Stimulated activated CD8-positive, alpha-beta memory T cell treated with anti-CD3 and anti-CD28 coated beads, Interleukin-15, amount 100 ng/mL, for 48 hours (primary cell): Measurements from ENCODE around the gene ZFAND2B.
"Not testable (repeated sequence)": the region's sequence is repeated elsewhere in the genome, so short reads cannot be mapped to it uniquely, and the experiment has no call there.

ENCODE experiments used
- DNase-seq, 2 donors: peaks; one replicate each; pipeline ENCODE4 v3.0.0-alpha.2; 2020; ENCODE audit warnings: low read depth in 2 of 2

ZFAND2B gene

DNA sequence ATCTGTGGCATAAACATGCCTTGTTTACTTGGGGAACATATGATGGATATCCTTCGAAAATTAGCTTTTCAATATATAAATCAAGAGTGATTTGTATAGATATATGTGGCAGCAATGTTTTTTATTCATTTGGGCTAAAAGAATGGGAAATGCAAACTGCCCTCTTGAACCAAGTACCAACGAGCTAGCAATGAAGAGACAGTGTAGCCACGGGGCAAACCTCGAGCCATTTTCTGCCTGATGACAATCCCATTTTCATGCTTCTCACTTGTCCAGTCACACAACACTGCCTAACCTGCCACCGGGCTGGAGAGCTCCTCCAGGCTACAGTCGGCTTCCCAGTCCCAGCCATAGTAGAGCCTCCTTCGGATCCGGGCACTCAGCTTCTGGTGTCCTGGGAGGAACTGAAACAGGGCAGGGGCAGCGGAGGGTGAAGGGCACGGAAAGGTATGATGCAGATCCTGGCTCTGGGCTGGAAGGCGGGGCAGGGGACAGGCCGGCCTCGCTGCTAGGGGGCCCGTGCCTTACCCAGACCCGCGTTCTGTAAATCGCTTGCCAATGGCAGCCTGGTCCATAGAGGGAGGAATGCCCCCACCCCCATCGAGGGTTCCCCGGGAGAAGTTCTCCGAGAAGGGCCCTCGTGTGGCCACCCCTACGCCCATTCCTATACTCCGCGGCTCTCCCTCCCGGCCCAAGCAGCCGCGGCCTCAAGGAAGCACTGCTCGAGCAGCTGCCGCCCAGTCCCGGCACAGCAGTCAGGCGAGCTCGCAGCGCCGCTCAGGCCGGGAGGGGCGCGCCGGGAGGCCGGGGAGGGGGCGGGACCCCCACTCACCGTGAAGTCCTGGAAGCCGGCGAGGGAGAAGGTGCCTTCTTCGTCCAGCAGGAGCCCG is 30.4 kb upstream of the ZFAND2B start:
- no peak for DNase-seq

DNA sequence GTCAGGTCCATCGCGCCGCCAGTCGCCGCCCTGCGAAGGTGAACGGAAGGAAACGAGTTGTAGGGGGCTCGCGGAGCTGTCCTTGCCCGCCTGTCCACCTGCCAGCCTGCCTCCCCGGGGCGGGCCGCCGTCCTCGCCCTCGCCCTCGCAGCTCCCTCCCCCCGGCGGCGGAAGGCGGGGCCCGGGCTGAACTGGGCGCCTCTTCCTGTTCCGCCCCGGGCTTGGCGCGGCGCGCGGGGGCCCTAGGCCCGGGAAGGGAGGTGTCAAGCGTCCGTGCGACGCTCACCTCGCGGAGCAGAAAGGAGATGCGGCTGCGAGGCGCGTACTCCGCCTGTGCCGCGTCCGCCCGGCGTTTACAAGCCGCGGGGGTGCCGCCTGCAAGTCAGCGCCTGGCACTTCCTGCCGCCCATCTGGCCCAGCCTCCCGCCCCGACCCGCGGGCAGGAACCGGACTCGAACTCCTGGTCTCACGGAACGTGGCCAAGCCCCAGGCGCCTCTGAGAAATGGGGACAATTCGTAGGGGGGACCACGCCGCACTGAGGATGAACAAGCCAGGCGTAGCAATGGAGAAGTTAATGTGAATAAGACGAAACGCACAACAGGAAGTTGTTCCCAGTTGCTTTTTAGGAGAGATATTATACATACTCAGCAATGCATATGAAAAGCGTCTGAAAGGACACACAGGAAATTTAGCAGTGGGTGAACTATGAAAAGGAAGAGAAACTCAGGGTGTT is 29.6 kb upstream of the ZFAND2B start, which contains the start of gene CNPPD1:
CNPPD1 (minus strand) TSS at position 108 of the 734 bp plus-strand sequence; CDS start at position 11, 97 bp downstream.
- DNase-seq, result peak; percentile 84 to 85

DNA sequence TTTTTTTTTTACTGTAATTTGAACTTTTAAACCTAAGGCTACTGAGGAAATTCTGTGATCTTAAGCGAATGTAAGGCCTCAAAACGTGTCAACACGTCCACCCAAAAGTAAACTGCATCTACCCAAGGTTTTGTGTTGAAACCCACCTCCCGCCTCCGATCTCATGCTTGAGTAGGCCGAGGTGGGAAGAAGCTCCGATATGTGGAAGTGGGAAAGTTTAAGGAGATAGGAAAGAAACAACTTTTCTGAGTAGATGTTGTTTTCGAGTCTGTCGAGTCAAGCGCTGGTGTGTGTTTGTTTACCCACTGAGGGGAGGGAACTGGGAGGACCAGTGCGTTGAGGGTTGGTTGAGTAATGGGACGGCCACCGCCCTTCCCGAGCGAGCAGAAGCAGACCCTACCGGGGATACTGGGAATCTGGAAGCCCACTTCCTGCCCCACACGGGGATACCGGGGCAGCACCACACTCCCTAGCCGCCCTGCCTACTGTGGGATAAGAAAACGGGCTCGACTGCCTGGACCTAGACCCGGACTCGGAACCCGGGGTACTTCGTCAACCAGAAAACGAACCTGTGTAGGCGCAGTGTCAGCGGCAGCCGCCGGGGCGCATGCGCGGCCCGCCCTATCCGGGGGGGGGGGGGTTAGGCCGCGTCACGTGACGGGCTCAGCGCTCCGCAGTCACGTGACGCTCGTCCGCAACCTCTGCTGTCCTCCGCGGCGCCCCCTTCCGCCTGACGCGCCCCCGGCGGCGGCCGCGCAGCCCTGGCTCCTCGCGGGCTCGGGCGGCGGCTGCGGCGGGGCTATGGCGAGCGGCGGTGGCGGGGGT is 28.8 kb upstream of the ZFAND2B start, which contains the start of gene RETREG2:
RETREG2 (plus strand) TSS at position 724 of the 825 bp plus-strand sequence; CDS start at position 802, 78 bp downstream.
- DNase-seq, result peak; percentile 66 to 72

DNA sequence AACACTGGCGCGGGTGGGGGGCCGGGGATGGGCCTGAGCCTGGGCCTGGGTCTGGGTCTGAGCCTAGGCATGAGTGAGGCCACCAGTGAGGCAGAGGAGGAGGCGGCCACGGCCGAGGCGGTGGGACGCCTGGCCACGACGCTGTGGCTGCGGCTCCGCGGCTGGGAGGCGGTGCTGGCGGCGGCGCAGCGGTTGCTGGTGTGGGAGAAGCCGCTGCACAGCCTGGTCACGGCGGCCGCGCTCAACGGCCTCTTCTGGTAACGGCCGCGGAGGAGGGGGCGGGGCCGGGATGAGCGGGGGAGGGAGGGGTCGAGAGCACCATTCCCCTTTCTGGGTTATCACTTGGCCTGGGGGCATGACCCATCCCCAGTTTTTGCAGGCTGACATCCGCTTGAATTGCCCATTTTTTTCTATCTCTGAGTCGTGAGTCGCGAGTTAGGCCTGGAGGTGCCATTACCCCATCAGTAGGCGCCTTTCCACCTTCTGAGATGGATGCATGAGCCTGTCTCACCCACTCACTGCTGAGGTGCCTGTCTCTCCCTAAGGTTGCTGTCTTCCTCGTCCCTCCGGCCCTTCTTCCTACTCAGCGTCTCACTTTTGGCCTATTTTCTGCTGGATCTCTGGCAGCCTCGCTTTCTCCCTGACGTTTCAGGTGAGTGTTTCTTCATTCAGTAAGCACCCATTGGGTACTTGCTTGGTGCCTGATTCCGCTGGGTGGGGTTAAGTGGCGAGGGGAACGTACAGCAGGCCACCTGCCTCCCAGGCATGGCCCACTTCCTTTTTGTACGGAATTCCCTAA is 28.0 kb upstream of the ZFAND2B start:
- no peak for DNase-seq

DNA sequence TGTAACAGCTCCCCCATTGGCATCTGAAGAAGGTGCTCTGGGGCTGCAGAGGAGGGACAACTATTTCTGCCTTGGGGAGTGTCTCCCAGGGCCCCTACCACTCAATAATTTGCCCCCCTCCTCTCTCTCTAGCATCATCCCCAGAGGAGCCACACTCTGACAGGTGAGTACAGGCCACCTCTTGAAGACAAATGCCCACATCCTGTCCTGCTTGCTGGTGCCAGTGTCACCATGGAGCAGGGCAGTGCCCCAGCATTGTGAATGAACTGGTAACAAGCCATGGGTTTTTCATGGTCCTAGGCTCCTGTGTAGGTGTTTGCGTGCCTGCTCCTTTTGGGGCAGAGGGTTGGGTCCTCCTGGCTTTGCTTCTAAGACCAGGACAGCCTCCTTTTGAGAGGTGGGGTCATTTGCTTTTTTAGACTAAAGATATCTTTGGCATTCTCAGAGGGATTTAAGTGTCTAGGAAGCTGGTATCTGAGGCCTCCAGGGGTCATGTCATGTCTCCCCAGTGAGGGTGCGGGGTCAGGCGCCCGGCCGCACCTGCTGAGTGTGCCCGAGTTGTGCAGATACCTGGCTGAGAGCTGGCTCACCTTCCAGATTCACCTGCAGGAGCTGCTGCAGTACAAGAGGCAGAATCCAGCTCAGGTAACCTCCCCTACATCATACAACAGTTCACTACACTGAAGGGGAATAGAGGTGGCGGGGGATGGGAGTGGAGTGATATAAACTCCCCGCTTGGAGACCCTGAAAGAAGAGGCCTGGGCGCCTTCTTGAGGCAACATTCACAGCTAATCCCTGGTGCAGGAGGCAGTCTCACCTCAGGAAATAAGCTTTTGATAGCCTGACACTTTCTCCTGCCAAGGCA is 26.7 kb upstream of the ZFAND2B start:
- DNase-seq, result no peak

DNA sequence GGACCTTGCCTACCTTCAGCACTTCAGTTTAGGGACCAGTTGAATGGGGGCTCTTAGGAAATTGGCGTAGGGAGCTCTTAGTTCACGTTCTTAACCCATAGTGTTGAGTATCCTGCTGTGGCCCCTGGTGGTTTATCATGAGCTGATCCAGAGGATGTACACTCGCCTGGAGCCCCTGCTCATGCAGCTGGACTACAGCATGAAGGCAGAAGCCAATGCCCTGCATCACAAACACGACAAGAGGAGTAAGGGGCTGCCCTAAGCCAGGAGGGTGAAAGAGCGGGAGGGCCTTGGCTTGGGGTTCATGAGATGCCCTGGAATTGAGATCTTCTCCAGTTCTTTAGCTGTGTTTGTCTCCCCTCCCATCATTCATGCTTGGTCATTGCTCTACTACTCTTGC is 25.6 kb upstream of the ZFAND2B start:
- DNase-seq, result no peak

DNA sequence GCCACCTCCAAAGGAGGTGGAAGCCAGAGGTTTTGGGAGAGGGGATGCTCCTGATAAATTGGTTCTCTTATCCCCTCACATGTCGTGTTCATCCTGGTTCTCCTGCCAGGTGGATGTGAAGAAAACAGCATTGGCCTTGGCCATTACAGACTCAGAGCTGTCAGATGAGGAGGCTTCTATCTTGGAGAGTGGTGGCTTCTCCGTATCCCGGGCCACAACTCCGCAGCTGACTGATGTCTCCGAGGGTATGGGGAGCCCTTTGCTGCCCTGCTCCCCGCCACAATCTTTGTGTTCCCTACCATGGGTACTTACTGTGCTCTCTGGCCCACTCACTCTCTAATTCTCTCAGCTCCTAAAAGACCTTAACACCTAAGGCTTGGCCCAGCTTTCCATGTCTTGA is 25.1 kb upstream of the ZFAND2B start:
- DNase-seq, result no peak

DNA sequence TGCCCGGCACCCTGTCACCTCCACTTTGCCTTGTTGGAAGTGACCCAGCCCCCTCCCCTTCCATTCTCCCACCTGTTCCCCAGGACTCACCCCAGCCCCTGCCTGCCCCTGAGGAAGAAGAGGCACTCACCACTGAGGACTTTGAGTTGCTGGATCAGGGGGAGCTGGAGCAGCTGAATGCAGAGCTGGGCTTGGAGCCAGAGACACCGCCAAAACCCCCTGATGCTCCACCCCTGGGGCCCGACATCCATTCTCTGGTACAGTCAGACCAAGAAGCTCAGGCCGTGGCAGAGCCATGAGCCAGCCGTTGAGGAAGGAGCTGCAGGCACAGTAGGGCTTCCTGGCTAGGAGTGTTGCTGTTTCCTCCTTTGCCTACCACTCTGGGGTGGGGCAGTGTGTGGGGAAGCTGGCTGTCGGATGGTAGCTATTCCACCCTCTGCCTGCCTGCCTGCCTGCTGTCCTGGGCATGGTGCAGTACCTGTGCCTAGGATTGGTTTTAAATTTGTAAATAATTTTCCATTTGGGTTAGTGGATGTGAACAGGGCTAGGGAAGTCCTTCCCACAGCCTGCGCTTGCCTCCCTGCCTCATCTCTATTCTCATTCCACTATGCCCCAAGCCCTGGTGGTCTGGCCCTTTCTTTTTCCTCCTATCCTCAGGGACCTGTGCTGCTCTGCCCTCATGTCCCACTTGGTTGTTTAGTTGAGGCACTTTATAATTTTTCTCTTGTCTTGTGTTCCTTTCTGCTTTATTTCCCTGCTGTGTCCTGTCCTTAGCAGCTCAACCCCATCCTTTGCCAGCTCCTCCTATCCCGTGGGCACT is 24.0 kb upstream of the ZFAND2B start:
- no peak for DNase-seq

DNA sequence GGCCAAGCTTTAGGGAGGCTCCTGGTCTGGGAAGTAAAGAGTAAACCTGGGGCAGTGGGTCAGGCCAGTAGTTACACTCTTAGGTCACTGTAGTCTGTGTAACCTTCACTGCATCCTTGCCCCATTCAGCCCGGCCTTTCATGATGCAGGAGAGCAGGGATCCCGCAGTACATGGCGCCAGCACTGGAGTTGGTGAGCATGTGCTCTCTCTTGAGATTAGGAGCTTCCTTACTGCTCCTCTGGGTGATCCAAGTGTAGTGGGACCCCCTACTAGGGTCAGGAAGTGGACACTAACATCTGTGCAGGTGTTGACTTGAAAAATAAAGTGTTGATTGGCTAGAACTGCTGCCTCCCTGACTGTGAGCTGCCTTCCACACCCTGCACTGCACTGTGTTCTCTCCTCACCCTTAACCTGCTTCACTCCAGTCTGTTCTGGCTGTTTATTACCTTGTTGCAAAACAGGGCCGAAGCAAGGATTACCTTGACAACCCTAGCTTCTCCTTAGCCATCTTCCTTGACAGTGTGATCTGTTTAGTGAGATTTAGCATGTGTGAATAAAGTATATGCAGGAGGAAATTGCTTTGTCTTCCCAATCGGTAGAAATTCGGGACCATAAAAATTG is 23.3 kb upstream of the ZFAND2B start:
- DNase-seq, result no peak

DNA sequence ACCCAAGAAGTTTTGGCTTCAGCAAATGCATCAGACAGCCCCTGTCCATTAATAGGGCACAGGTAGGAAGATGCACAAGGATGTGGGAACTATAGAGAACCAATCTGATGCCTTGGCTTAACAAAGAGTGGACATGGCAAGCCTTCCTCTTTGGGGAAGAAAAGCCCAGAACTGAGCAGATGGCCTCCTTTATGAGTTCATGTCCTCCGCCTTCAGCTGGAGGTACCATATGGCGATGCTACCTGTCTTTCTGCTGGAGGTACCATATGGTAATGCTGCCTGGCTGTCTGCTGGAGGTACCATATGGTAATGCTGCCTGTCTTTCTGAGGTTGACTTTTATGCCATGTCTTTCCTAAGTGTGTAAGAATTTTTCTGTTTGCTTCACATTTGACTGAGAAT is 22.5 kb upstream of the ZFAND2B start:
- no peak for DNase-seq

DNA sequence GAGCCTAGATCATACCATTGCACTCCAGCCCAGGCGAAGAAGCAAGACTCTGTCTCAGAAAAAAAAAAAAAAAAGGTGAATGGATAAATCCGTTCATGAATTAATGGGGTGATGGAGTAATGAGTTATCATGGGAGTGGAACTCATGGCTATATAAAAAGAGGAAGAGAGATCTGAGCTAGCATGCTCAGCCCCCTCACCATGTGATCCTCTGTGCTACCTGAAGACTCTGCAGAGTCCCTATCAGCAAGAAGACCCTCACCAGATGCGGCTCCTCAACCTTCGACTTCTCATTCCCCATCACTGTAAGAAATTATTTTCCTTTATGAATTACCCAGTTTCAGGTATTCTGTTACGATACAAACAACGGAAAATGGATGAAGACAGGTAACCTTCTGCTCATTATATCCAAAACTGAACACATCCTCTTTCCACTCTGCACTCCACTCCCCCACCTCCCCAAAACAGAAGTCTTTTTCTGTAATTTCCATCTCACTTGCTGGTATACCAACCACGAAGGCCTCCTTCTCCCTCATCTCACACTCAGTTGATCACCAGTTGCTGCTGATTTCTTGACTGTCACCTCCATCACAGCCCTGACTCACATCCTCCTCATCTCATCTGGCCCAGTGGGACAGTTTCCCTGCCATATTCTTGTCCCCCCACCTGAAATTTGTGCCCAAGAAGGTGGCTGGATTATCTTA is 19.7 kb upstream of the ZFAND2B start:
- no peak for DNase-seq

DNA sequence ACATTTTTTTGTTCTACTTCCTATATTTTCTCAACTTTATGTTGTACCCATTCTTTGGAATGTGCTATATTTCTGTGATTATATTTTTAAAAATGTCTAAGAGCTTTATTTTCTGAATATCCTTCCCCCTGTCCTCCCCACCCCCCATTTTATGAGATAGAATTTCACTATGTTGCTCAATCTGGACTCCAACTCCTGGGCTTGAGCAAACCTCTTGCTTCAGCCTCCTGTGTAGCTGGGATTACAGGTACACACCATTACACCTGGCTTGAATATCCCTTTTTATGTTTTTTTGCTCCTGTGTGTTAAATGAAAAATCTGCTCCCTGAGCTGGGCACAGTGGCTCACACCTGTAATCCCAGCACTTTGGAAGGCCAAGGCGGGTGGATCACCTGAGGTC is 9.2 kb upstream of the ZFAND2B start:
- no peak for DNase-seq

DNA sequence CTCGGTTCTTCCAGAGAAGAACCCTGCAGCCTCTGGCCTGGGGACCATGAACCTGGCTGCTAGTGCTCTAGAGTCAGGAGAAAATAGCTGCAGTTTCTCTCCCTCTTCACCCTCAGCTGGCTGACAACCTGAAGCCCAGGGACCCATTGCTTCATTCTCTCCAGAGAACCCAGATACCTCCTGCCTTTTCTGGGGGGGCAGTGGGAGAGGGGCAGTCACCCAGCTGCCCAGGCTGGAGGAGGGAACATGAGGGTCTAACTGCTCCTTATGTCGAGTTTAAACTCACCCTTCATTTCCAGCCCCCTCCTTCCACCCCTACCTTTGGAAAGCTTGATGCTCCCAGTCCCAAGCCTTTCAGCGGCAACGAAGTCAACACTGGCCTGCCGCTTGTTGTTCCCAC is 7.6 kb upstream of the ZFAND2B start:
- DNase-seq, result no peak

DNA sequence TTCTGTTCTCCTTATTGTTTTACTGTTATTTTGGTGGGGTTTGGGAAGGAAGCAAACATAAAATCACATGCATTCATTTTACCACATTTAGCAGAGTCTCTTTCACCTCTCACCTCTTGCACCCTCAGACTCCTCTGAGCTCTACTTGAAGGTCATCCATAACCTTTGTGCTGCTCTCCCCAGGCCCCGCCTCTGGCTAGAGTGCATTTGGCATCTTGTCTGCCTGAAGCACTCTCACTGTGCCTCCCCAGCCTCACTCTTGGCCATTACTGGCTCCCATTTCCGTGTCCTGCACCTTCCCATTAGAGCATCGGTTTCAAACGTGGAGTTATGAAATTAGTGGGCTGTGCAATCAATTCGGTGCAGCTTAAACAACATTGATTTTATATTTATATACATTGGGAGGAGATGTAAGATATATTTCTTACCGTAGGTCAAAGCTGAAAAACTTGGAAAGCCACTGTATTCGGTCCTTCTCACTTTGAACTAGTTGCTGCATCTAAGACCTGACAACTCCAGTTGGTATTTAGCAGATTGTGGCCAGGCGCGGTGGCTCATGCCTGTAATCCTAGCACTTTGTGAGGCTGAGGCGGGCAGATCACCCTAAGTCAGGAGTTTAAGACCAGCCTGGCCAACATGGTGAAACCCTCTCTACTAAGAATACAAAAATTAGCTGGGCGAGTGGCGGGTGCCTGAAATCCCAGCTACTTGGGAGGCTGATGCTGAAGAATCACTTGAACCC is 6.9 kb upstream of the ZFAND2B start:
- DNase-seq, result no peak

DNA sequence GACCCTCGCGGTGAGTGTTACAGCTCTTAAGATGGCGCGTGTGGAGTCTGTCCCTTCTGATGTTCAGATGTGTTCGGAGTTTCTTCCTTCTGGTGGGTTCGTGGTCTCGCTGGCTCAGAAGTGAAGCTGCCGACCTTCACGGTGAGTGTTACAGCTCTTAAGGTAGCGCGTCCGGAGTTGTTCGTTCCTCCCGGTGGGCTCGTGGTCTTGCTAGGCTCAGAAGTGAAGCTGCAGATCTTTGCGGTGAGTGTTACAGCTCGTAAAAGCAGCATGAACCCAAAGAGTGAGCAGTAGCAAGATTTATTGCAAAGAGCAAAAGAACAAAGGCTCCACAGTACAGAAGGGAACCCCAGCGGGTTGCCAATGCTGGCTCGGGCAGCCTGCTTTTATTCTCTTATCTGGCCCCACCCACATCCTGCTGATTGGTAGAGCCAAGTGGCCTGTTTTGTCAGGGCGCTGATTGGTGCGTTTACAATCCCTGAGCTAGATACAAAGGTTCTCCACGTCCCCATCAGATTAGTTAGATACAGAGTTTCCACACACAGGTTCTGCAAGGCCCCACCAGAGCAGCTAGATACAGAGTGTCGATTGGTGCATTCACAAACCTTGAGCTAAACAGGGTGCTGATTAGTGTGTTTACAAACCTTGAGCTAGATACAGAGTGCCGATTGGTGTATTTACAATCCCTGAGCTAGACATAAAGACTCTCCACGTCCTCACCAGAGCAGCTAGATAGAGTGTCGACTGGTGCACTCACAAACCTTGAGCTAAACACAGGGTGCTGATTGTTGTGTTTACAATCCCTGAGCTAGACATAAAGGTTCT is 5.9 kb upstream of the ZFAND2B start:
- DNase-seq, result not testable (repeated sequence)

DNA sequence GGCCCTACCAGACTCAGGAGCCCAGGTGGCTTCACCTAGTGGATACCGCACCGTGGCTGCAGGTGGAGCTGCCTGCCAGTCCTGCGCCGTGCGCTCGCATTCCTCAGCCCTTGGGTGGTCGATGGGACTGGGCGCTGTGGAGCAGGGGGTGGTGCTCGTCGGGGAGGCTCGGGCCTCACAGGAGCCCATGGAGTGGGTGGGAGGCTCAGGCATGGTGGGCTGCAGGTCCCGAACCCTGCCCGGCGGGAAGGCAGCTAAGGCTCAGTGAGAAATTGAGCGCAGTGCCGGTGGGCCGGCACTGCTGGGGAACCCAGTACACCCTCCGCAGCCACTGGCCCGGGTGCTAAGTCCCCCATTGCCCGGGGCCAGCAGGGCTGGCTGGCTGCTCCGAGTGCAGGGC is 5.3 kb upstream of the ZFAND2B start:
- not testable (repeated sequence) for DNase-seq
